ENCODE data around the gene RGS5.

Gene RGS5

DNA sequence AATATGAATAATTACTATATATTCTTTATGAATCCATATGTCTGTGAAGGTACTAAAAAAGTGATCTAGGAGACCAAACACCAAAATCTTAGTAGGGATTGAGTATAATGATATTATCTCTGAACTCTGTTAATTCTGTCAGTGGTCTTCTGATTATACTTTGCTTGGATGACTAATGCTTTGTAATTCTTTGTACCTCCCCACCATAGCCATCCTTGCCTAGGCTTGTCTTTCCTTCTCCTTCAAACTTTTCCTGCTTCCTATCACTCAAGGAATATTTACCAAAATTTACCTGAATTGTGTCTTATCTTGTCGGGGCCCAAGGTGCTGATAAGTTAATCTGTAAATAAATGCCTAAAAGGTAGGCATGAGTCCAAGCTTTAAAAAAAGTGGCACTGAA is 845 bp upstream of the RGS5 start:
- ChIA-PET POLR2A (no interaction called here), CTCF (no interaction called here)
- DNase-seq (ENCODE audit: extremely low spot score), result no peak
- TF ChIP-seq FOXA1 (IDR thresholded peaks at IDR 0.05) (no peak), ARNT (IDR thresholded peaks at IDR 0.05) (no peak), BHLHE40 (IDR thresholded peaks at IDR 0.05; ENCODE audit: borderline replicate concordance) (no peak)

DNA sequence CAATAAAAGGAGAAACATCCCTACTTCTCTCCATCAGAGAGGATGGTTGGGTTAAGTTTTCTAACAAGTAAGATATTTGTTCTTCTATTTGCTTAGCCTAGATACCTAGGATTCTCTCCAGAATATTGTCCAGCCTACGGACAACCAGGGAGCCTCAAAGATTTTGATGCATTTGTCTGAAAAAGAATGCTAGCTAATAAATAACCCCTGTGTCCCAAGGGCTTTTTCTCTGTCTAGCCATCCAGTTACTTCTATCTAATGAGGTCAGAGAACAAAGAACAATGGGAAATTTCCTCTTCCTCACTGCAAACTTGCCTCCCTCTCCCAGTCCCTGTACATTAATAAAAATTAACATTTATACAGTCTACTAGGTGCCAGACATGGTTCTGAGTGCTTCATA is 810 bp downstream of the RGS5 start:
- ChIA-PET CTCF (no interaction called here), POLR2A (no interaction called here)
- no peak for TF ChIP-seq CTBP1 (IDR thresholded peaks at IDR 0.05; ENCODE audit: borderline replicate concordance)
- no peak for TF ChIP-seq SP1 (IDR thresholded peaks at IDR 0.05)
- no peak for DNase-seq (ENCODE audit: extremely low spot score)

DNA sequence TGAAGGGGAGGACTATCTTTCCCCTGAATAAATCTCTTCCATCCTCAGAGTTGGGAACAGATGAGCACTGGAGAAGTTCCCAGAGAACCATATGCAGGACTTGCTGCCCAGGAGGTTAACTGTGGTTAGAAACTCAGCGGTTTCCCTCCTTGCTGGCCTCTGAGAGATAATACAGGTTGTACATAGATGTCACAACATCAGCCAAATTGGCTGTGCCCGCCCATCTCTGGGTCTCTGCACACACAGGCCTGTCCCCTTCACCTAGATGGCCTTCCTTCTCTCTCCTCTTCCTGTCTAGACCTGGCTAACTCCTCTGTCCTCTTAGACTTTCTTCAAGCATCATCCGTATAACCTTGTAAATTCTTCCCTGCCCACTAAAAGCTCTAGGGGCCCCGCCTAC is 5.7 kb downstream of the RGS5 start:
- DNase-seq (ENCODE audit: extremely low spot score), result no peak
- TF ChIP-seq LEF1 (IDR thresholded peaks at IDR 0.05; ENCODE audit: borderline replicate concordance), result no peak
- TF ChIP-seq NFRKB (IDR thresholded peaks at IDR 0.05), result no peak
- ChIA-PET CTCF (no interaction called here), POLR2A (no interaction called here)

GRCh38 chr1:163196449-163196787 is 6.3 kb downstream of the RGS5 start:
- CTCF ChIA-PET, result no interaction called here
- DNase-seq (ENCODE audit: extremely low spot score), result no peak
- no peak for TF ChIP-seq LEF1 (IDR thresholded peaks at IDR 0.05; ENCODE audit: borderline replicate concordance)
- POLR2A ChIA-PET, result no interaction called here

DNA sequence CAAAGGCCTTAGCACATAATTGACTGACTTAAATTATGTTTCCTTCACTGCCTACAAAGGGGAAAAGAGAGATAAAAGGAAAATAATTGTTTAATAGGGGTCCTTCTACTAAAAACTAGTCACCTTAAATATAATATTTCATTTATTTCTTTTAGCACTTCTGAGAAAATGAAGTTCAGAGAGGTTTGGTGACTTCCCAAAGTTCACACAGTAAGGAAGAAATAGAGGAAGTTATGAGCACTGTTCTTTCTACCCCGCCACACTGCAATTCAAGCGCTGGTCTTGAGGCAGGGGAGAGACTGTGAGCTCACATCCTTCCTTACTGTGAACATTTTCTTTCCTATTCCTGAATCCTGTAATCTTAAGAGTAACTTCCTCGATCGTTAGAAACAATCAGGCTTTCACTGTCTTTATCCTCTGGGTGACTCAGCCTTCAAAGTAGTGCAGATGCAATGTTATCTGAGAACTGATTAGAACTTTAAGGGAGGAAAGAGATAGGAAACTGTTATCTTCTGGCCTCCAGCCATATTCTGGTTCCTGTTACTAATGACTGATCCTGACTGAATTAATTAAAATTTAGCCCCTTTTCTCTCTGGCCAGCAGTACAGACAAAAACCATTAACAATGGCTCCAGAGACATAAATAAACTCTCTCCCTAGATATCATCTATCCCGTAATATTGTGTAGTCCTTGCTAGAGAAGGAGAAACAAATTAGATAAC is 6.8 kb downstream of the RGS5 start:
- CTCF ChIA-PET, result interaction anchor here (0.6 kb wide), 1 partner anchor 1159 kb away, joined by 4 read pairs; no protein-coding TSS in a partner anchor
- POLR2A ChIA-PET, result no interaction called here
- no peak for DNase-seq (ENCODE audit: extremely low spot score)
- no peak for TF ChIP-seq ARNT (IDR thresholded peaks at IDR 0.05)
- no peak for TF ChIP-seq ELF4 (IDR thresholded peaks at IDR 0.05)
- no peak for TF ChIP-seq L3MBTL2 (conservative IDR thresholded peaks at IDR 0.05)
- TF ChIP-seq FOXA1 (IDR thresholded peaks at IDR 0.05), result no peak
- TF ChIP-seq TARDBP (IDR thresholded peaks at IDR 0.05), result no peak
- no peak for TF ChIP-seq SUZ12 (IDR thresholded peaks at IDR 0.05)
- TF ChIP-seq SP1 (IDR thresholded peaks at IDR 0.05), result no peak
- no peak for TF ChIP-seq HDGF (IDR thresholded peaks at IDR 0.05; ENCODE audit: borderline replicate concordance)
- TF ChIP-seq FOXM1 (IDR thresholded peaks at IDR 0.05; ENCODE audit: borderline replicate concordance), result no peak
- no peak for TF ChIP-seq FOXK2 (IDR thresholded peaks at IDR 0.05)
- TF ChIP-seq BHLHE40 (IDR thresholded peaks at IDR 0.05; ENCODE audit: borderline replicate concordance), result no peak

DNA sequence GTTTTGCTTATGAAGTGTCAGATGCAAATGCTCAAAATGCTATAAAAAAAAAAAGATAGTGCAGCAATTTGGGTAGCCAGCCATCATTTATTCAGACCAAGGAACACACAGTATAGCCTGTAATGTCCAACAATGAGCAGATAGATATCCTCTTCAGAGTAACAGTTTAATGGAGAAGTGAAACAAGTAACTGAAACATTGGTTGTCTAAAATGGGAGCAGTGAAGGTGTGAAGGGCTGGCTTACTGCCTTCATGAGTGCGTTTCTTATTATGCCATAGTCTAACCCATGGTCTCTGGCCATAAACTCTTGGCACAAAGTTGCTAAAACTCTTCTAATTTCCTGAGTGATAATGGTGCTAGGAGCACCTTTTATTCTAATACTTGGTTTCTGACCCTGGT is 11.4 kb downstream of the RGS5 start:
- ChIA-PET CTCF (no interaction called here), POLR2A (no interaction called here)
- DNase-seq (ENCODE audit: extremely low spot score), result no peak
- TF ChIP-seq SP1 (IDR thresholded peaks at IDR 0.05) (no peak), ELF4 (IDR thresholded peaks at IDR 0.05) (no peak), L3MBTL2 (conservative IDR thresholded peaks at IDR 0.05) (no peak), FOXK2 (IDR thresholded peaks at IDR 0.05) (no peak), ZNF384 (IDR thresholded peaks at IDR 0.05) (no peak), NFRKB (IDR thresholded peaks at IDR 0.05) (no peak), HDGF (IDR thresholded peaks at IDR 0.05; ENCODE audit: borderline replicate concordance) (no peak), LEF1 (IDR thresholded peaks at IDR 0.05; ENCODE audit: borderline replicate concordance) (no peak), SUZ12 (IDR thresholded peaks at IDR 0.05) (no peak), PKNOX1 (IDR thresholded peaks at IDR 0.05) (no peak), TARDBP (IDR thresholded peaks at IDR 0.05) (no peak), FOXM1 (IDR thresholded peaks at IDR 0.05; ENCODE audit: borderline replicate concordance) (no peak), BHLHE40 (IDR thresholded peaks at IDR 0.05; ENCODE audit: borderline replicate concordance) (no peak), FOXA1 (IDR thresholded peaks at IDR 0.05) (no peak), ARNT (IDR thresholded peaks at IDR 0.05) (no peak), CTBP1 (IDR thresholded peaks at IDR 0.05; ENCODE audit: borderline replicate concordance) (no peak)

- no peak for DNase-seq (ENCODE audit: extremely low spot score)
- POLR2A ChIA-PET, result no interaction called here
- CTCF ChIA-PET, result no interaction called here
- no peak for TF ChIP-seq ELF4 (IDR thresholded peaks at IDR 0.05)
- no peak for TF ChIP-seq FOXK2 (IDR thresholded peaks at IDR 0.05)
- no peak for TF ChIP-seq BHLHE40 (IDR thresholded peaks at IDR 0.05; ENCODE audit: borderline replicate concordance)
- no peak for TF ChIP-seq L3MBTL2 (conservative IDR thresholded peaks at IDR 0.05)
- no peak for TF ChIP-seq SP1 (IDR thresholded peaks at IDR 0.05)
- no peak for TF ChIP-seq PKNOX1 (IDR thresholded peaks at IDR 0.05)
- TF ChIP-seq TARDBP (IDR thresholded peaks at IDR 0.05), result no peak
- no peak for TF ChIP-seq NFRKB (IDR thresholded peaks at IDR 0.05)
- no peak for TF ChIP-seq CTBP1 (IDR thresholded peaks at IDR 0.05; ENCODE audit: borderline replicate concordance)
- TF ChIP-seq ARNT (IDR thresholded peaks at IDR 0.05), result no peak
- no peak for TF ChIP-seq FOXM1 (IDR thresholded peaks at IDR 0.05; ENCODE audit: borderline replicate concordance)
- no peak for TF ChIP-seq LEF1 (IDR thresholded peaks at IDR 0.05; ENCODE audit: borderline replicate concordance)
- TF ChIP-seq FOXA1 (IDR thresholded peaks at IDR 0.05), result no peak
- TF ChIP-seq HDGF (IDR thresholded peaks at IDR 0.05; ENCODE audit: borderline replicate concordance), result no peak
- TF ChIP-seq SUZ12 (IDR thresholded peaks at IDR 0.05), result no peak
- no peak for TF ChIP-seq ZNF384 (IDR thresholded peaks at IDR 0.05)
Observed at GRCh38 chr1:163188947-163189346, 13.8 kb downstream of the RGS5 start.

GRCh38 chr1:163187849-163188248 is 14.9 kb downstream of the RGS5 start:
- ChIA-PET POLR2A (no interaction called here), CTCF (no interaction called here)
- no peak for TF ChIP-seq LEF1 (IDR thresholded peaks at IDR 0.05; ENCODE audit: borderline replicate concordance)
- TF ChIP-seq ARNT (IDR thresholded peaks at IDR 0.05), result no peak
- no peak for TF ChIP-seq ZNF384 (IDR thresholded peaks at IDR 0.05)
- DNase-seq (ENCODE audit: extremely low spot score), result no peak

All from HEK293T (cell line).